K562 treated with DMSO at 1 percent for 4 hours (cell line): ENCODE measurements around the gene SIAH1. TPM values are rescaled to one million over a fixed set of nuclear protein-coding genes. Genes with fewer than 3 reads are reported as not detected.

ENCODE experiments used
- total RNA-seq: library from RNA; unstranded; fragments of 300-600 nt; gene quantifications from 2 replicates; pipeline ENCODE4 v1.2.3, GENCODE V29; 2022; ENCODE audit not compliant: insufficient read depth

SIAH1 gene, protein sequence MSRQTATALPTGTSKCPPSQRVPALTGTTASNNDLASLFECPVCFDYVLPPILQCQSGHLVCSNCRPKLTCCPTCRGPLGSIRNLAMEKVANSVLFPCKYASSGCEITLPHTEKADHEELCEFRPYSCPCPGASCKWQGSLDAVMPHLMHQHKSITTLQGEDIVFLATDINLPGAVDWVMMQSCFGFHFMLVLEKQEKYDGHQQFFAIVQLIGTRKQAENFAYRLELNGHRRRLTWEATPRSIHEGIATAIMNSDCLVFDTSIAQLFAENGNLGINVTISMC
- 11.8 and 12.2 TPM in 2 replicates for total RNA-seq

DNA sequence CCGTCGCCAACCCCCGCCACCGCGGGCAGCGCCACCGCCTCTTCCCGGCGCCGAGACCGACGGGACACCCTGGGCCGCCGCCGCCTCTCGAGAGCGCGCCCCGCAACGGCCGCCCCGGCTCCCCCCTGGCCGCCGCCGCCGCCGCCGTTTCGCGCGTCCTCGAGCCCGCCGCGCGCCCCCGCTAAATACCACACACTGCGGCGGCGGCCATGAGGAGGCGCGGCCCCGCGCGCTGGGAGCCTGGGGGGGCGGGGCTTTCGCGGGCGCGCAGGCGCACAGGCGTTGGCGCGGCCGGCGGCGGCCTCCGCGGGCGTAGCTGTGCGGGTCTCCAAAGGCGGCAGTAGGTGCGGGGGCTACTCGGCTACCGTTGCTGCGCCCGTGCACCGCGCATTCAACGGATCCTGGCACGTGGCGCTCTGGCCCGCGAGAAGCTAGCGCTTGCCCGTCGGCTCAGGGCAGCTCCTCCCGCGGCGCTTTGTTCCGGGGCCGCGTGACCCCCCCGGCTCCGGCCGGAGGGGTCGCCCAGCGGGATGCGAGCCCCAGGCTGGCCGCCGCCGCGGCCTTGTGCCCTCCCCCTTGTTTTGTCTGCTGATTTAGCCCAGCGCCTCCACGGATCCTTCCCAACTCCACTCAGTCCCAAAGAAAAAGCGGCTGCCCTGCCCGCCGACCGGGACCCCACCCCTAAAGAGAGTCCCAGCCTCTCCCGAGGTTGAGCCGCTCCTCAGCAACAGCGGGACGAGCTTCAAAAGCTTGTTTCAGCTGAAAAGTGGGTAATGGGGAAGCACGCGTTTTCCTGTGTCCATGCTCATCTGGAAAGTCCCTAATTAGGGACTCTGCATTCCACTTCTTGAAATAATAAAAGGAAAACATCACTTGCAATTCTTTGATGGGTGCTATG, at the start of gene SIAH1:
Gene SIAH1, minus strand, starts transcription at position 161 of the 898 bp plus-strand sequence. CDS start 22,985 bp downstream, outside the sequence.

Other genes starting within 250 kb of the SIAH1 start
- gene ABCC12, start 229.4 kb downstream of the SIAH1 start, total RNA-seq: not detected in 2 replicates
- 12.4 and 14.7 TPM in 2 replicates for gene LONP2, start 141.1 kb downstream of the SIAH1 start, total RNA-seq
- 0.74 TPM in 1 of 2 replicates, not detected in the other for gene ABCC11, start 137.9 kb downstream of the SIAH1 start, total RNA-seq
- 10.5 and 10.6 TPM in 2 replicates for gene N4BP1, start 224.8 kb upstream of the SIAH1 start, total RNA-seq